Measurements from ENCODE around the gene UBTF.

DNA sequence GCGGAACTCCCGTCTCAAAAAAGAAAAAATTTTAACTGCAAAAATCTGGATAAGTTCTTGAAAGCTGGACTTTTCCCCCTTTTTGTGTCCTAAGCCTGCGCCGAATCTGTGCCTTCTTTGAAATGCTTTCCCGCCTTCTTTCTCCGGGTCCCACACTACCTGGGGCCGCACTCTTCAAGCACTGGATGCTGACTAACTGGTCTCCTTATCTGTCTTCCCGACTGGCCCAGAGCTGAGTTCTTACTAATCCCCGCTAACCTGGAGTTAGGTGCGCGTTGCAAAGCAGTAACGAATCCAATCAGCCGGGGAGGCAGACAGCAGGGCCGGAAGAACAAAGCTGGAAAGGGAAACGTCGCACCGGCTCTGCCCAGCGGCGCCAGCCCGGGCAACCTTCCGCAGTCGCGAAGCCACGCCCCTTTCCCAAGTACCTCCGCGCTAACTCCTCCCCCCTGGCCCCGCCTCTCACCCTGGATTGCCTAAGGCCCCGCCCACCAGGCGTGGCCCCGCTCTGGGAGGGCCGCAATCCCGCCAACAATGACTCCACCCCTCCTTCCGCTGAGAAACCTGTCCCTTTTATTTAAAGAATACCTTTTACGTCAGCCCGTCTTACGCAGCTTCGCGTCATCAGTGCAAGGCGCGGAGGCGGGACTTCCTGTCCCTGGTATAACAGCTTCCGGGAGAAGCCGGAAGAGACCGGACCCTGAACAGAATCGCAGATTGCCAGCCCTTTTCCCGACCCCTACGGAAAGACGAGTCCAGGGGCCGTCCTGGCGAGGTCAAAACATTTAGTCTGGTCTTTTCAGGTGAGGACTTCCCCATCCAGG lies 33.0 kb downstream of the UBTF start, which contains the start of gene TMUB2:
- TF ChIP-seq, protein P1, sequence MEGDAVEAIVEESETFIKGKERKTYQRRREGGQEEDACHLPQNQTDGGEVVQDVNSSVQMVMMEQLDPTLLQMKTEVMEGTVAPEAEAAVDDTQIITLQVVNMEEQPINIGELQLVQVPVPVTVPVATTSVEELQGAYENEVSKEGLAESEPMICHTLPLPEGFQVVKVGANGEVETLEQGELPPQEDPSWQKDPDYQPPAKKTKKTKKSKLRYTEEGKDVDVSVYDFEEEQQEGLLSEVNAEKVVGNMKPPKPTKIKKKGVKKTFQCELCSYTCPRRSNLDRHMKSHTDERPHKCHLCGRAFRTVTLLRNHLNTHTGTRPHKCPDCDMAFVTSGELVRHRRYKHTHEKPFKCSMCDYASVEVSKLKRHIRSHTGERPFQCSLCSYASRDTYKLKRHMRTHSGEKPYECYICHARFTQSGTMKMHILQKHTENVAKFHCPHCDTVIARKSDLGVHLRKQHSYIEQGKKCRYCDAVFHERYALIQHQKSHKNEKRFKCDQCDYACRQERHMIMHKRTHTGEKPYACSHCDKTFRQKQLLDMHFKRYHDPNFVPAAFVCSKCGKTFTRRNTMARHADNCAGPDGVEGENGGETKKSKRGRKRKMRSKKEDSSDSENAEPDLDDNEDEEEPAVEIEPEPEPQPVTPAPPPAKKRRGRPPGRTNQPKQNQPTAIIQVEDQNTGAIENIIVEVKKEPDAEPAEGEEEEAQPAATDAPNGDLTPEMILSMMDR (IDR thresholded peaks at IDR 0.05; ENCODE audit: low read depth, low read length) = no peak
- no peak for TF ChIP-seq EZH2phosphoT487 (IDR thresholded peaks at IDR 0.05; ENCODE audit: low read depth)

All from OCI-LY3 (cell line).